OCI-M2 (cell line): ENCODE data around the gene ZBTB8OS.

Experiments used
- DNase-seq: peaks from one replicate; lab custom pipeline; 2025; ENCODE audit not compliant: unreplicated experiment; lab: John Stamatoyannopoulos, UW

Gene ZBTB8OS

DNA sequence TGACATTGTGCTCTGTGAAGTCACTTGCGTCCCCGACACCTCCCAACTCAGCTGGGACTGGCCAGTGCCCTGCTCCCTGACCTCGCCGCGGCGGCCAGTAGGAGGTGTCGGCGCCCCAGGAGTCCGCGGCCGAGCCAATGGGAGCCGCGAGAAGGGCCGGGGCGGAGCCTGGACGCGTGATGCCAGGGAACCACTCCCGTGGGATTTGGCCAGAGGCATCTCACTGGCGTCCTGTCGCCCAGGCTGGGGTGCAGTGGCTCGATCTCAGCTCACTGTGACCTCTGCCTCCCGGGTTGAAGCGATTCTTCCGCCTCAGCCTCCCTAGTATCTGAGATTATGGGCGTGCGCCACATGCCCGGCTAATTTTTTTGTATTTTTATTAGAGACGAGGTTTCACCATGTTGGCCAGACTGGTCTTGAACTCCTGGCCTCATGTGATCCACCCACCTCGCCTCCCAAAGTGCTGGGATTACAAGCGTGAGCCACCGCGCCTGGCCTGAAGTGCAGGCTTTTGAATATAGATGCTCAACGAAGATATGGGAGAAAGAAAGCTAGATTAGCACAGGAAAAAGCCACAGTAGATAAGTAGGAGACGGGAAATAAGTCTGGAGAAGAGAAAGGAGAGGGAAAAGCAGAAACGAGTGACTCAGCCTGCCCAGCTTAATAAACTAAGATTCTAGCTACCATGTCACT lies 38.0 kb downstream of the ZBTB8OS start:
- no peak for DNase-seq

DNA sequence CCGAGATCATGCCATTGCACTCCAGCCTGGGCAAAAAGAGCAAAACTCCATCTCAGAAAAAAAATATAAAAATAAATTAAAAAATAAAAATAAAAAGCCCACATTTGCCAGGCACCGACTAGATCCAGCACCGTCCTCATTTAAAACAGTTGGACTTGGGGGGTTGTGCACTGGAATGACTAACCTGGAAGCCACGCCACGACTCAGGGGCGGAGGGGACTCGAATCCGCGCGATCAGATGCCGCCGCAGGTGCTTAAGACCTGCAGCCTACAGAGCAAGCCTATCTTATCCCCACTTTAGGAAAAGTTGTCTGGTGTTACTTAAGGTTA lies 38.5 kb downstream of the ZBTB8OS start:
- DNase-seq = no peak

DNA sequence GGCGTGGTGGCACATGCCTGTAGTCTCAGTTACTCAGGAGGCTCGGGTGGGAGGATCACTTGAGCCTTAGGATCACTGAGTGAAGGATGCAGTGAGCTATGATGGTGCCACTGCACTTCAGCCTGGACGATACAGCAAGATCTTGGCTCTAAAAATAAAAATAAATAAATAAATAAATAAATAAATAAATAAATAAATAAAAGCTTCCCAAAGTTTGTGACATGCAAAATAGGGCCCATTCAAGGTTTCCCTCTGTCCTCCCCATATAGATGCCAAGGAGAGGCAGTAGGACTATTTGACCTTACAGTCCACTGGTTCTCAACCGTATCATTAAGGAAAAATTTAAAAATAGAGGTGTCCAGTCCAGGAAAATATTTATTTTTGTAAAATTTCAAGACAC lies 41.2 kb downstream of the ZBTB8OS start:
- no peak for DNase-seq

DNA sequence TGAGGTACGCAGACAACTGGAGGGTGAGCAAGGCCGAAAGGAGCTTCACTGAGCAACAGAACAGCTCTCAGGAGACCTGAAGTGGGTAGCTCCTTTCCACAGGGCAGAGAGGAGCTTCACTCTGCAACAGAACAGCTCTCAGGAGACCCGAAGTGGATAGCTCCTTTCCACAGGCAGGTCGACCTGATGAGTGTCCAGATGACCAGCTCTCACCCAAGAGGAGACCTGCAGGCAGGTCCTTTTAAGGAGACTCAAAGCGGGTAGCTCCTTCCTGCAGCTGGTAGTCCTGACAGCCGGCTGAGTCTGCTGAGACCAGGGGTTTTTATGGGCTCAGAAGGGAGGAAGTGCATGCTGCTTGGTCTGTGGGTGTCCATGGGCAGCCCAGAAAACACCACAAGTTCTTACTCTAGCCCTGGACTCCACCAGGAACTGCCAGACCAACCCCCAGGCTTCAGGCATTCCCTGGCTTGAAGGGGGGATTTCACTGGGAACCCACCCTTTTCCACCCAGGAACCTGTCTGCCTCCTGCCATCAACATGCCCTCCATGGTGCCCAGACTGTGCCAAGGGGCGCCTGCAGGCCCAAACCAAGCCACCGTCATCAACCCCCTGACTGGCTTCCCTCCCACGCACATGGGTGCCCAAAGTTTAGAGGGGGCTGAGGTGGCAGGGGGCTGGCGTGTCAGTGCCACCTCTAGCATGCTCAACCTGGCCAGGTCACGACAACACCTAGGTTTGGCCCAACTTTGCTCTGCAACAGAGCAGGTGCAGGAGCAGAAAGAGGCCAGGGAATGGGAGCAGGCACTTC lies 43.6 kb downstream of the ZBTB8OS start:
- no peak for DNase-seq

DNA sequence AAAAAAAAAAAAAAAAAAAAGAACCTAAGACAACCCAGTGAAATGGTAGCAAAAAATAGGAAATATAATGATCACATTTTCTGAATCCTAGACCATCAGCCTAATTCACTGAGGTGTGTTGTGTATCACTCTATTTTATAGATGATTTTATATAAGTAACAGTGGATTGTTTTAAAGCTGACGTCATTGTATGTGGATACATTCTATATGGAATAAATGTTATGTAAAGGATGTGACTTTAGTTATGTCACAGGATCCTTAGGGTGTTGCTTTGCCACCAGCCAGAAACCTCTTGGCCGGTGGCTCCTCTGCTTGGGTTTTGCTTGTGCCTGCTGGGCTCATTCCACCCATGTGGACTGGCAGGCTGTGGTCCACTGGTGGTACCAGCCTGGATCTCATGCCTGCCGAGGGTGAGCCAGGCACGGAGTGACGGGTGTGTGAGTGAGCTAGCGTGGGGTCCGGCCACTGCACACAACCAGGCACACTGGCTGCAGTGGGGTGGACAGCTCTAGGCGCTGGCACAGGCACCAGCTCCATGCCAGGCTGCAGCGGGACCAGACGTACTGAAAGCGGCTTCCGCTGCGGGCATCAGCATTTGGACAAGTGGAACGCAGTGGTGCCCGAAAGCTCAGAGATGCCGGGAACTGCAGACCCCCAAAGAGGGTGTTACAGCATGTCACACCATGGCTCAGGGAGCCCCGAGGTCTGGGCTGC lies 44.5 kb downstream of the ZBTB8OS start:
- no peak for DNase-seq

DNA sequence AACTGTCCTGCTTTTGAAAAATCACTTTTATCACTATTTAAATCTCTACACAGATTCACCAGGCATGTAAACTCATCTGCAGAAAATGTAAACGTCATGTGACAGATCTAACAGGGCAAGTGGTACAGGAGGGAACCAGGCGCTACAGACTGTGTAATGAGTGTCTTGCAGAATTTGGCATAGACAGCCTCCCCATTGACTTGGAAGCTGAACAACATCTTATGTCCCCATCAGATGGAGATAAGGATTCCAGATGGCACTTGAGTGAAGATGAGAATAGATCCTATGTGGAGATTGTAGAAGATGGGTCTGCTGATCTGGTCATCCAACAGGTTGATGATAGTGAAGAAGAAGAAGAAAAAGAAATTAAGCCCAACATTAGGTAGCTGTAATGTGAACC lies 50.3 kb downstream of the ZBTB8OS start:
- DNase-seq = no peak

DNA sequence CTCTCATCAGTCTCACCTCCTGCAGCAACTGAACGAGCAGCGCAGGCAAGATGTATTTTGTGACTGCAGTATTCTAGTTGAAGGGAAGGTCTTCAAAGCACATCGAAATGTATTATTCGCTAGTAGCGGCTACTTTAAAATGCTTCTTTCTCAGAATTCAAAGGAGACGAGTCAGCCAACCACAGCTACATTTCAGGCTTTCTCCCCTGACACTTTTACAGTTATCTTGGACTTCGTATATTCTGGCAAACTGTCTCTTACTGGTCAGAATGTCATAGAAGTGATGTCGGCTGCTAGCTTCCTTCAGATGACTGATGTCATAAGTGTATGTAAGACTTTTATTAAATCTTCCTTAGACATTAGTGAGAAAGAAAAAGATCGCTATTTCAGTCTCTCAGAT lies 57.4 kb downstream of the ZBTB8OS start:
- DNase-seq = no peak

DNA sequence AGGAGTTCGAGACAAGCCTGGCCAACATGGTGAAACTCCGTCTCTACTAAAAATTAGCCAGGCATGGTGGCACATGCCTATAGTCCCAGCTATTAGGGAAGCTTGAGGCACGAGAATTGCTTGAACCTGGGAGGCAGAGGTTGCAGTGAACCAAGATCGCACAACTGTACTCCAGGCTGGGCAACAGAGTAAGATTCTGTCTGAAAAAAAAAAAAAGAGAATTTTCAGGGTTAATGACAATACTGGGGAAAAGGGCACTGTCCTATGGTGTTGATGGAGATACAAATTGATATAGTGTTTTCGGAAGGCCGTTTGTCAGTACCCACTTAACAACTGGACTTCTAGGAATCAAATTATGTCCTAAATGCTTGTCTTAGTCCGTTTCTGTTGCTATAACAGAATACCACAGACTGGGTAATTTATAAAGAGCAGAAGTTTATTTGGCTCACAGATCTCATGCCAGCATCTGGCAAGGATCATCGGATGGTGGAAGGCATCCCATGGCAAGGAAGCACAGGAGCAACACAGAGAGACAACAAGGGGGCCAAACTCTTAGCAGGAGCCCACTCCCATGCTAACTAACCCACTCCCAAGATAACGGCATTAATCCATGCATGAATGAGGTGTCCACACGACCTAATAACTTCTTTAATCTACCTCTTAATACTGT lies 69.9 kb downstream of the ZBTB8OS start:
- DNase-seq = no peak
